ENCODE measurements around the gene ODF2L. TPM values are rescaled to one million over a fixed set of nuclear protein-coding genes. Genes with fewer than 3 reads are reported as not detected.

ODF2L gene
- 16.0 and 23.3 TPM in 2 replicates for total RNA-seq

- H3K4me1 Mint-ChIP-seq: peaks cover 37% of the 10 kb centered on the region
- H3K4me3 Mint-ChIP-seq: peak within 1 kb of the TSS; percentile 94
- DNase-seq: peak; percentile 97
- H3K9me3 Mint-ChIP-seq: peaks cover 5% of the 10 kb centered on the region
- H3K27ac Mint-ChIP-seq: peak within 1 kb of the TSS; percentile 98
- H3K27me3 Mint-ChIP-seq: peaks cover 13% of the 10 kb centered on the region
- H3K36me3 Mint-ChIP-seq (ENCODE audit: low read depth): peaks cover 13% of the 10 kb centered on the region
- intact Hi-C loops (cut with micrococcal nuclease): loop anchor here (1.0 to 10.0 kb wide), 7 partner anchors 8 to 939 kb away; partner anchors contain the start of genes HS2ST1, SELENOF, SH3GLB1 and ZNHIT6
Observed at GRCh38 chr1:86395751-86396497, at the start of gene ODF2L. Gene ODF2L, minus strand, starts transcription at chr1:86396323. Its CDS starts 9,296 bp downstream, at chr1:86387027.

GRCh38 chr1:86445919-86446318 is 49.8 kb upstream of the ODF2L start:
- intact Hi-C loops (cut with micrococcal nuclease): no loop called here
- Mint-ChIP-seq H3K9me3 (no peaks in the 10 kb centered on the region), H3K27ac (no peak overlapping the region), H3K4me1 (peaks cover 3% of the 10 kb centered on the region), H3K36me3 (ENCODE audit: low read depth) (no peaks in the 10 kb centered on the region), H3K4me3 (no peak overlapping the region), H3K27me3 (peaks cover 4% of the 10 kb centered on the region)
- DNase-seq: no peak

- no peaks in the 10 kb centered on the region for H3K9me3 Mint-ChIP-seq
- DNase-seq: no peak
- no peak overlapping the region for H3K4me3 Mint-ChIP-seq
- intact Hi-C loops (cut with micrococcal nuclease): no loop called here
- peaks cover 3% of the 10 kb centered on the region for H3K4me1 Mint-ChIP-seq
- H3K27ac Mint-ChIP-seq: no peak overlapping the region
- peaks cover 10% of the 10 kb centered on the region for H3K27me3 Mint-ChIP-seq
- no peaks in the 10 kb centered on the region for H3K36me3 Mint-ChIP-seq (ENCODE audit: low read depth)
Observed at GRCh38 chr1:86441997-86442396, 45.9 kb upstream of the ODF2L start.

- intact Hi-C loops (cut with micrococcal nuclease): no loop called here
- Mint-ChIP-seq H3K4me3 (no peak overlapping the region), H3K36me3 (ENCODE audit: low read depth) (no peaks in the 10 kb centered on the region), H3K9me3 (no peaks in the 10 kb centered on the region), H3K27ac (no peak overlapping the region), H3K27me3 (peaks cover 9% of the 10 kb centered on the region), H3K4me1 (peaks cover 3% of the 10 kb centered on the region)
- peak; percentile 64 for DNase-seq
Observed at GRCh38 chr1:86441581-86441980, 45.5 kb upstream of the ODF2L start.

- Mint-ChIP-seq H3K4me3 (no peak overlapping the region), H3K27ac (no peak overlapping the region), H3K9me3 (no peaks in the 10 kb centered on the region), H3K4me1 (no peaks in the 10 kb centered on the region), H3K36me3 (ENCODE audit: low read depth) (no peaks in the 10 kb centered on the region), H3K27me3 (peaks cover 10% of the 10 kb centered on the region)
- intact Hi-C loops (cut with micrococcal nuclease): no loop called here
- no peak for DNase-seq
Observed at GRCh38 chr1:86436041-86436440, 39.9 kb upstream of the ODF2L start.

GRCh38 chr1:86435327-86435726 is 39.2 kb upstream of the ODF2L start:
- no peaks in the 10 kb centered on the region for H3K36me3 Mint-ChIP-seq (ENCODE audit: low read depth)
- peaks cover 10% of the 10 kb centered on the region for H3K27me3 Mint-ChIP-seq
- no peak overlapping the region for H3K27ac Mint-ChIP-seq
- H3K9me3 Mint-ChIP-seq: no peaks in the 10 kb centered on the region
- H3K4me3 Mint-ChIP-seq: no peak overlapping the region
- no peak for DNase-seq
- H3K4me1 Mint-ChIP-seq: no peaks in the 10 kb centered on the region
- intact Hi-C loops (cut with micrococcal nuclease): no loop called here

- intact Hi-C loops (cut with micrococcal nuclease): no loop called here
- no peaks in the 10 kb centered on the region for H3K9me3 Mint-ChIP-seq
- H3K27ac Mint-ChIP-seq: no peak overlapping the region
- H3K27me3 Mint-ChIP-seq: peaks cover 5% of the 10 kb centered on the region
- H3K4me3 Mint-ChIP-seq: no peak overlapping the region
- DNase-seq: no peak
- H3K4me1 Mint-ChIP-seq: no peaks in the 10 kb centered on the region
- no peaks in the 10 kb centered on the region for H3K36me3 Mint-ChIP-seq (ENCODE audit: low read depth)
Observed at GRCh38 chr1:86434059-86434458, 37.9 kb upstream of the ODF2L start.

GRCh38 chr1:86430376-86430775 is 34.3 kb upstream of the ODF2L start:
- intact Hi-C loops (cut with micrococcal nuclease): no loop called here
- Mint-ChIP-seq H3K4me3 (no peak overlapping the region), H3K9me3 (no peaks in the 10 kb centered on the region), H3K4me1 (no peaks in the 10 kb centered on the region), H3K27me3 (peaks cover 5% of the 10 kb centered on the region), H3K36me3 (ENCODE audit: low read depth) (no peaks in the 10 kb centered on the region), H3K27ac (no peak overlapping the region)
- peak; percentile 50 for DNase-seq

- intact Hi-C loops (cut with micrococcal nuclease): no loop called here
- Mint-ChIP-seq H3K4me1 (no peaks in the 10 kb centered on the region), H3K9me3 (no peaks in the 10 kb centered on the region)
Observed at GRCh38 chr1:86429835-86430234, 33.7 kb upstream of the ODF2L start.

GRCh38 chr1:86429122-86429725 is 33.1 kb upstream of the ODF2L start:
- H3K4me1 Mint-ChIP-seq: no peaks in the 10 kb centered on the region
- no peaks in the 10 kb centered on the region for H3K36me3 Mint-ChIP-seq (ENCODE audit: low read depth)
- intact Hi-C loops (cut with micrococcal nuclease): no loop called here
- H3K27ac Mint-ChIP-seq: no peak overlapping the region
- H3K27me3 Mint-ChIP-seq: peaks cover 13% of the 10 kb centered on the region
- no peak overlapping the region for H3K4me3 Mint-ChIP-seq
- DNase-seq: peak; percentile 49
- no peaks in the 10 kb centered on the region for H3K9me3 Mint-ChIP-seq

More at GRCh38 chr1:86429835-86430234, 33.7 kb upstream of the ODF2L start:
- H3K36me3 Mint-ChIP-seq (ENCODE audit: low read depth): no peaks in the 10 kb centered on the region
- H3K4me3 Mint-ChIP-seq: no peak overlapping the region
- no peak overlapping the region for H3K27ac Mint-ChIP-seq
- peak; percentile 59 for DNase-seq
- peaks cover 8% of the 10 kb centered on the region for H3K27me3 Mint-ChIP-seq

- no peak for DNase-seq
- Mint-ChIP-seq H3K4me3 (no peak within 1 kb of the TSS), H3K27ac (no peak within 1 kb of the TSS), H3K4me1 (peaks cover 2% of the 10 kb centered on the region), H3K36me3 (ENCODE audit: low read depth) (no peaks in the 10 kb centered on the region), H3K27me3 (peaks cover 25% of the 10 kb centered on the region), H3K9me3 (no peaks in the 10 kb centered on the region)
- intact Hi-C loops (cut with micrococcal nuclease): no loop called here
Observed at GRCh38 chr1:86423873-86424272, 27.8 kb upstream of the ODF2L start, which contains the start of gene CLCA2. Gene CLCA2, plus strand, starts transcription at chr1:86424171. Its CDS starts 77 bp downstream, at chr1:86424248.

GRCh38 chr1:86423473-86423872 is 27.4 kb upstream of the ODF2L start:
- no peak for DNase-seq
- intact Hi-C loops (cut with micrococcal nuclease): no loop called here
- Mint-ChIP-seq H3K27me3 (peaks cover 25% of the 10 kb centered on the region), H3K9me3 (no peaks in the 10 kb centered on the region), H3K27ac (no peak overlapping the region), H3K4me3 (no peak overlapping the region), H3K36me3 (ENCODE audit: low read depth) (no peaks in the 10 kb centered on the region), H3K4me1 (peaks cover 2% of the 10 kb centered on the region)

- no peaks in the 10 kb centered on the region for H3K36me3 Mint-ChIP-seq (ENCODE audit: low read depth)
- H3K9me3 Mint-ChIP-seq: no peaks in the 10 kb centered on the region
- intact Hi-C loops (cut with micrococcal nuclease): no loop called here
Observed at GRCh38 chr1:86421601-86422280, 25.6 kb upstream of the ODF2L start.

More at GRCh38 chr1:86421601-86422280, 25.6 kb upstream of the ODF2L start:
- Mint-ChIP-seq H3K4me3 (no peak overlapping the region), H3K27me3 (peaks cover 25% of the 10 kb centered on the region), H3K4me1 (peaks cover 2% of the 10 kb centered on the region), H3K27ac (no peak overlapping the region)
- no peak for DNase-seq

All from activated CD4-positive, alpha-beta T cell treated with anti-CD3 and anti-CD28 coated beads, Interleukin-2, amount 10 ng/mL, durations not matched to agents 24 days and 14 days (primary cell).